Brain microvascular endothelial cell (primary cell): ENCODE results near the gene CFI.

Experiments
- DNase-seq: peaks from one replicate; pipeline ENCODE4 v3.0.0-alpha.2; 2020
- H3K27ac ChIP-seq: fragments of 250-450 bp; sonication (Bioruptor Pico); 2 replicates; pipeline ENCODE4 v1.5.1; 2020; ENCODE audit warnings: mild to moderate bottlenecking, moderate library complexity
- H3K27me3 ChIP-seq: fragments of 250-450 bp; sonication (Bioruptor Pico); replicated peaks from 2 replicates; pipeline ENCODE4 v1.5.1; 2020; ENCODE audit warnings: mild to moderate bottlenecking
- H3K36me3 ChIP-seq: fragments of 250-450 bp; sonication (Bioruptor Pico); replicated peaks from 2 replicates; pipeline ENCODE4 v1.5.1; 2020; ENCODE audit warnings: mild to moderate bottlenecking
- H3K4me3 ChIP-seq: 2 replicates; pipeline ENCODE4 v1.5.1; 2011; ENCODE audit warnings: low read depth, mild to moderate bottlenecking, control low read depth, low read length, moderate library complexity
- in situ Hi-C: cut with HindIII; loops from 2 replicates; pipeline ENCODE4 v1.10.0; 2017; ENCODE audit warnings: low sequenced_read_pairs, low pct_ligation_motif_present
- TF ChIP-seq, protein P1 (sequence below): IDR thresholded peaks from 2 replicates; pipeline ENCODE4 v1.5.1; 2011; ENCODE audit warnings: low read depth, mild to moderate bottlenecking, moderate library complexity, low read length, control low read depth, inconsistent platforms; ENCODE audit errors: missing control alignments

CFI gene

DNA sequence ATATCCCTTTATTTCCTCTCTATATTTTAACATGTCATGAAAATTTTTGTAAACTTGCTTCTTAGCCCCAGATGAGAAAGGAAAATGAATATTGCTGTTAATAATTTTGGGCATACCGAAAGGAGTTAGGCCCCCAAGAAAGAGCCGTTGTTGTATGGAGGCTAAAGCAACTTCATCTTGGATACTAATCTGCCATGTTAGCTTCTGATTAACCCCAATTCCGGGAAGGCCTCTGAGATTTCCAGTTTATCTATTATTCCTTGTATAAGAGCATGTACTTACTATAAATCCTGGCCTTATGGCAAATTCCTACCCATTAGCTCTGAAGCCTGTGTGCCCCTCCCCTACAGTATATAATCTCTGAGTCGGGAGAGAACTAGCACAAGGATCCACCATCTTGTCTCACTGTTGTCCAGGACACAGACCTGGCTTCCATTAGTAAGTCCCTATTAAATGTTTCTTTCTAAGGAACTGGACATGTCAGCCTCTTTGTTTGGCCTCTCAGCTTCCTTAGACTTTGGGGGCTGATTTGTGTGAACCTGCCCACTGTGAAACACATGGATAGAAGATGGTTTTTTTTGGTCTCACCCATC lies 51.1 kb downstream of the CFI start:
- no peak overlapping the region for H3K4me3 ChIP-seq
- H3K36me3 ChIP-seq = no peaks in the 10 kb centered on the region
- DNase-seq = no peak
- TF ChIP-seq, protein P1, sequence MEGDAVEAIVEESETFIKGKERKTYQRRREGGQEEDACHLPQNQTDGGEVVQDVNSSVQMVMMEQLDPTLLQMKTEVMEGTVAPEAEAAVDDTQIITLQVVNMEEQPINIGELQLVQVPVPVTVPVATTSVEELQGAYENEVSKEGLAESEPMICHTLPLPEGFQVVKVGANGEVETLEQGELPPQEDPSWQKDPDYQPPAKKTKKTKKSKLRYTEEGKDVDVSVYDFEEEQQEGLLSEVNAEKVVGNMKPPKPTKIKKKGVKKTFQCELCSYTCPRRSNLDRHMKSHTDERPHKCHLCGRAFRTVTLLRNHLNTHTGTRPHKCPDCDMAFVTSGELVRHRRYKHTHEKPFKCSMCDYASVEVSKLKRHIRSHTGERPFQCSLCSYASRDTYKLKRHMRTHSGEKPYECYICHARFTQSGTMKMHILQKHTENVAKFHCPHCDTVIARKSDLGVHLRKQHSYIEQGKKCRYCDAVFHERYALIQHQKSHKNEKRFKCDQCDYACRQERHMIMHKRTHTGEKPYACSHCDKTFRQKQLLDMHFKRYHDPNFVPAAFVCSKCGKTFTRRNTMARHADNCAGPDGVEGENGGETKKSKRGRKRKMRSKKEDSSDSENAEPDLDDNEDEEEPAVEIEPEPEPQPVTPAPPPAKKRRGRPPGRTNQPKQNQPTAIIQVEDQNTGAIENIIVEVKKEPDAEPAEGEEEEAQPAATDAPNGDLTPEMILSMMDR = no peak
- in situ Hi-C loops = no loop called here
- no peaks in the 10 kb centered on the region for H3K27me3 ChIP-seq
- H3K27ac ChIP-seq = no peak overlapping the region

DNA sequence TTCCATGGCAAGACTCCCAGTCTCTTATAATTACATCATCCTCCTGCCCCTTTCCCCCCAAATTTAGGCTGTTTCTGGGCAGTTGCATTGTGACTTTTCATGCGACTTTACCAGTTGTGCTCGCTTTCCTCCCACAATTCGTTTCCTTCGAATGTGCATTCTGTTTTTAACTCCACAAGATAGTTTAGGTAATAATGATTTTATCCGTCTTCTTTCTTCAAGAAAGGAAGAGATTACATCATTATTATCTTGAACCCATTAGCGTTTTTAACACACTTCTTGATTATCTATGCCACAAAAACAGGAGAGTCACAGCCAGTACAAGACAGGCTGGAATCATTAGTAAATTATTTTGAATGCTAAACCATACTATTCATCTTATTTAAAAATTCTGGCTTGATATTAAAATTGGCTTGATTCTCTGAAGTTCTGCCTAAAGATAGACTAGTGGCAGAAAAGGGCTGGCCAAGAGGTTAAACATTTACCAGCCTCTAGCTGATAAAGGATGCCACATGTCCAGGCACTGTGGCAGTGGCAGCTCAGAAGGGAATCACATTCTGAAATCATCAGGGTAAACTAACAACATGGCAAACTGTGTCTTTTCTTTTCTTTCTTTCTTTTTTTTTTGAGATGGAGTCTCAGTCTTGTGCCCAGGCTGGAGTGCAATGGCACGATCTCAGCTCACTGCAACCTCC lies 52.3 kb downstream of the CFI start:
- H3K36me3 ChIP-seq = no peaks in the 10 kb centered on the region
- H3K4me3 ChIP-seq = no peak overlapping the region
- in situ Hi-C loops = no loop called here
- no peaks in the 10 kb centered on the region for H3K27me3 ChIP-seq
- no peak overlapping the region for H3K27ac ChIP-seq
- no peak for DNase-seq
- TF ChIP-seq, protein P1 = no peak

DNA sequence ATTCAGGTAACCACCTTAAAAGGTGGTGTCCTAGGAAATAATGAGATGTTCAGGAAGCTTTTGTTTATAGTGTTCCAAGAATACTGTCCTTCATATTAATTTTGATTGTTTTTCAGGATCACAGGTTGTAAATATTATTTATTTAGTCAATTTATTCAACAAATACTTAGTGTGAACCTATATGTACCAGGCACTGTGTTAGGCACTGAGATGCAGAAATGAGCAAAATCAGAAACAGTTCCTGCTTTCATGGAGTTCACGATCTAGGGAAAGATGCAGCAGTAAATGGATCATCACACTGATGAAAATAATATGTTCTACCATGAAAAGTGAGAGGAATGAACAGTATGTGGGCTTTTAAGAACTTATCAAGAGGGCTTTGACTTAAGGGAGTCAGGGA lies 53.7 kb downstream of the CFI start:
- TF ChIP-seq, protein P1 = no peak
- Histone ChIP-seq H3K36me3 (no peaks in the 10 kb centered on the region), H3K27ac (no peak overlapping the region), H3K27me3 (no peaks in the 10 kb centered on the region), H3K4me3 (no peak overlapping the region)
- in situ Hi-C loops = no loop called here
- DNase-seq = no peak

DNA sequence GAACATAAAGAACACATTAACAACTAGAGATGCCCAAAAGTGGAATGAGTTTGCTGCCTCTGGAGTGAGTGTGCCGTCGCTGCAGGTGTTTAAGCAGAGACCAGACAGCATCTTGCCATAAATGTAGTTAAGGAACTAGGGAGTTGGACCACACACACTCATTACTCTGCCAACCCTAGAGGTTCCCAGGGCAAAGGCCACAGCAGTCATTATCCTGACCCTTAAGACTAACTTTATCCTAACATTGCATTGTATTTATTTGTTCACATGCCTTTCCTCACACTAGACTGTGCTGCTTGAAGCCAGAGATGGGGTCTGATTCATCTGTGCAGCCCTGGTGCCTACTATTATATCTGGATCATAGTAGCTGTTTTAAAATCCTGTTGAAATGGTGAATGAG lies 55.1 kb downstream of the CFI start:
- in situ Hi-C loops = no loop called here
- no peaks in the 10 kb centered on the region for H3K27me3 ChIP-seq
- TF ChIP-seq, protein P1 = no peak
- no peak overlapping the region for H3K27ac ChIP-seq
- no peak for DNase-seq
- no peaks in the 10 kb centered on the region for H3K36me3 ChIP-seq
- no peak overlapping the region for H3K4me3 ChIP-seq

DNA sequence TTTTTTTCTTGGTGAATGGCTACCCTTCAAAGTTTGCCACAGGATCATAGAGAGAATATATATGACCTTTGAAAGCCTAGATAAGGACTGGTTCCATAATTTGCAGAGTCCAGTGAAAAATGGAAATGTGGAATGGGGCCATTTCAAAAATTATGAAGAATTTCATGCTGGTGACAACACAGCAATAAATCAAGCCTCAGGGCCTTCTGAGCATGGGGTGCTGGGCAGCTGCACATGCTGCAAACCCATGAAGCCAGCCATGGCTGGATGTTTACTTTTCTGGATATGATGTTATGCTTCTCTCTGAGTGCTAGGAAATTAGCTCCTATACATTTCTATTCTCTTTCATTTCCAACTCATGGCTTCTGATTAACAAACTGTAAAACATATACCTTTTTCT lies 56.0 kb downstream of the CFI start:
- in situ Hi-C loops = no loop called here

More for the DNA sequence above, 56.0 kb downstream of the CFI start:
- no peak overlapping the region for H3K4me3 ChIP-seq
- no peaks in the 10 kb centered on the region for H3K36me3 ChIP-seq
- DNase-seq = no peak
- H3K27me3 ChIP-seq = no peaks in the 10 kb centered on the region
- TF ChIP-seq, protein P1 = no peak
- no peak overlapping the region for H3K27ac ChIP-seq
